Spinal cord (tissue), 10 donors: ENCODE measurements around the gene ZNF74. TPM values are rescaled to one million over a fixed set of nuclear protein-coding genes. Genes with fewer than 3 reads are reported as not detected.
"Not testable (repeated sequence)": the region's sequence is repeated elsewhere in the genome, so short reads cannot be mapped to it uniquely, and the experiment has no call there.

Experiments used
- DNase-seq, 6 donors: peaks; one replicate each; pipeline versions ENCODE4 v3.0.0 to v3.0.0-alpha.2; 2013 to 2015; ENCODE audit warnings: low spot score in 6 of 6, low read depth in 4 of 6
- H3K27ac ChIP-seq: one replicate; pipeline ENCODE4 v1.5.1; 2013; ENCODE audit warnings: low read depth, low read length, control low read depth
- H3K27me3 ChIP-seq: one replicate; pipeline ENCODE4 v1.6.1; 2013; ENCODE audit warnings: low read length; ENCODE audit not compliant: control insufficient read depth, insufficient read depth
- H3K36me3 ChIP-seq: one replicate; pipeline ENCODE4 v1.6.1; 2013; ENCODE audit warnings: low read length; ENCODE audit not compliant: control insufficient read depth, insufficient read depth
- H3K4me1 ChIP-seq: one replicate; pipeline ENCODE4 v1.6.1; 2013; ENCODE audit warnings: low read length; ENCODE audit not compliant: control insufficient read depth, insufficient read depth
- H3K4me3 ChIP-seq: one replicate; pipeline ENCODE4 v1.5.1; 2013; ENCODE audit warnings: low read depth, low read length, control low read depth
- H3K9me3 ChIP-seq: one replicate; pipeline ENCODE4 v1.6.1; 2013; ENCODE audit warnings: low read length; ENCODE audit not compliant: control insufficient read depth, insufficient read depth
- WGBS: methylation state at CpG from one replicate; pipeline ENCODE4 v1.1.5; 2013; ENCODE audit warnings: missing lambda C conversion rate; ENCODE audit not compliant: insufficient coverage; 5-methylcytosine and 5-hydroxymethylcytosine counted together
- long read RNA-seq, 4 donors: transcript quantifications; one replicate each; lab custom pipeline, GENCODE V29; 2026
- polyA plus RNA-seq, 2 donors: library from polyadenylated mRNA; unstranded; fragments of 120-200 nt; gene quantifications; one replicate each; pipeline ENCODE4 v1.2.1, GENCODE V29; 2013; ENCODE audit not compliant: insufficient read length in 2 of 2
- total RNA-seq, 2 donors: library from RNA; depleted of rRNA in 1 of 2; stranded (reverse); fragments of 120-200 nt in 1 of 2; fragments of >200 nt in 1 of 2; gene quantifications; one replicate each; pipeline versions ENCODE4 v1.2.3 to v1.2.4, GENCODE V29; 2013 to 2014
- donor health status: healthy.

Gene ZNF74
- total RNA-seq (10 to 100 TPM; 14.3 to 17.7 TPM), polyA plus RNA-seq (10 to 100 TPM; 27.1 to 31.2 TPM)
- long read RNA-seq, donor 1, partial matches to known transcripts = 0 of 4 reads
- long read RNA-seq, donor 1, other reads (novel, unspliced or antisense) = 0 of 4 reads
- long read RNA-seq, donor 2 = 0 reads
- long read RNA-seq, donor 3, partial matches to known transcripts = 0 of 5 reads
- long read RNA-seq, donor 3, other reads (novel, unspliced or antisense) = 0 of 5 reads
- long read RNA-seq, donor 4, partial matches to known transcripts = 0 of 2 reads
- long read RNA-seq, donor 4, other reads (novel, unspliced or antisense) = 0 of 2 reads

- Histone ChIP-seq H3K4me3 (peak within 1 kb of the TSS; percentile 87), H3K4me1 (peaks cover 29% of the 10 kb centered on the region), H3K27me3 (no peaks in the 10 kb centered on the region), H3K9me3 (no peaks in the 10 kb centered on the region), H3K27ac (peak within 1 kb of the TSS; percentile 90), H3K36me3 (peaks cover 3% of the 10 kb centered on the region)
- WGBS = 2% methylated on average over 71 of the region's 71 CpGs
- peak; percentile 85 to 99 (median 90) for DNase-seq
These were observed at the start of gene ZNF74 for GRCh38 chr22:20393705-20394476. Gene ZNF74, plus strand, starts transcription at chr22:20394151. Its CDS starts 478 bp downstream, at chr22:20394629.

- H3K27ac ChIP-seq, H3K27me3 ChIP-seq, H3K4me3 ChIP-seq, DNase-seq, H3K9me3 ChIP-seq, H3K4me1 ChIP-seq, H3K36me3 ChIP-seq: not testable (repeated sequence)
- no CpG with 5 or more reads among the region's 7 CpGs for WGBS
These were observed 47.4 kb upstream of the ZNF74 start for GRCh38 chr22:20346553-20346952.

- H3K4me1 ChIP-seq, H3K27me3 ChIP-seq, H3K4me3 ChIP-seq, DNase-seq, H3K36me3 ChIP-seq, H3K27ac ChIP-seq, H3K9me3 ChIP-seq: not testable (repeated sequence)
- 86% methylated on average over 5 of the region's 6 CpGs for WGBS
These were observed 41.4 kb upstream of the ZNF74 start for GRCh38 chr22:20352536-20352935.

- Histone ChIP-seq H3K27ac (no peak overlapping the region), H3K4me3 (no peak overlapping the region)
- WGBS = 94% methylated on average over 81 of the region's 81 CpGs
These were observed 39.5 kb upstream of the ZNF74 start for GRCh38 chr22:20354238-20354975.

GRCh38 chr22:20355939-20356636 lies 37.9 kb upstream of the ZNF74 start:
- not testable (repeated sequence) for H3K4me3 ChIP-seq, H3K9me3 ChIP-seq, H3K27me3 ChIP-seq, H3K27ac ChIP-seq, H3K4me1 ChIP-seq, DNase-seq, H3K36me3 ChIP-seq
- 97% methylated on average over 68 of the region's 98 CpGs for WGBS

More at GRCh38 chr22:20354238-20354975, 39.5 kb upstream of the ZNF74 start:
- Histone ChIP-seq H3K4me1 (no peaks in the 10 kb centered on the region), H3K9me3 (no peaks in the 10 kb centered on the region), H3K36me3 (no peaks in the 10 kb centered on the region), H3K27me3 (no peaks in the 10 kb centered on the region)
- no peak for DNase-seq

GRCh38 chr22:20356906-20357305 lies 37.0 kb upstream of the ZNF74 start:
- not testable (repeated sequence) for H3K9me3 ChIP-seq, DNase-seq, H3K36me3 ChIP-seq, H3K27me3 ChIP-seq, H3K27ac ChIP-seq, H3K4me3 ChIP-seq, H3K4me1 ChIP-seq
- 92% methylated on average over 34 of the region's 66 CpGs for WGBS

- not testable (repeated sequence) for H3K36me3 ChIP-seq, H3K27me3 ChIP-seq, H3K4me1 ChIP-seq, H3K4me3 ChIP-seq, H3K27ac ChIP-seq, H3K9me3 ChIP-seq, DNase-seq
- 94% methylated on average over 37 of the region's 70 CpGs for WGBS
These were observed 36.0 kb upstream of the ZNF74 start for GRCh38 chr22:20357967-20358366.

GRCh38 chr22:20358503-20359239 lies 35.3 kb upstream of the ZNF74 start:
- H3K36me3 ChIP-seq, H3K9me3 ChIP-seq, H3K27ac ChIP-seq, H3K4me3 ChIP-seq, H3K27me3 ChIP-seq, DNase-seq, H3K4me1 ChIP-seq: not testable (repeated sequence)
- 98% methylated on average over 46 of the region's 103 CpGs for WGBS

- not testable (repeated sequence) for H3K9me3 ChIP-seq, H3K27ac ChIP-seq, H3K36me3 ChIP-seq, H3K4me1 ChIP-seq, DNase-seq, H3K27me3 ChIP-seq, H3K4me3 ChIP-seq
- 93% methylated on average over 51 of the region's 60 CpGs for WGBS
These were observed 33.7 kb upstream of the ZNF74 start for GRCh38 chr22:20360261-20360660.
